Measurements from ENCODE around the gene CYRIA. TPM values are rescaled to one million over a fixed set of nuclear protein-coding genes. Genes with fewer than 3 reads are reported as not detected.
A peak's percentile ranks its signal among the peaks of the same experiment; 100 is the strongest.

Gene CYRIA
- total RNA-seq, 1 experiment from 2014 or later: 4.0 TPM

DNA sequence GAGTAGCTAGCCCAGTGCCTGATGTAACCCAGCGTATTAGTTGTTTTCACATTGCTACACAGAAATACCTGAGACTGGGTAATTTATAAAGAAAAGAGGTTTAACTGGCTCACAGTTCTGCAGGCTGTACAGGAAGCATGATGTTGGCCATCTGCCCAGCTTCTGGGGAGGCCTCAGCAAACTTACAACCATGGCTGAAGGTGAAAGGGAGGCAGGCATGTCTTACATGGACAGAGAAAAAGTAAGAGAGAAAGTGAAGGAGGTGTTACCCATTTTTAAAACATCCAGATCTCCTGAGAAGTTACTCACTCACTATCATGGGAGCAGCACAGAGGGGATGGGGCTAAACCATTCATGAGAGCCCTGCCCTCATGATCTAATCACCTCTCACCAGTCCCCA, 6.1 kb upstream of the CYRIA start:
- no peaks in the 10 kb centered on the region for H3K27me3 ChIP-seq (ENCODE audit: insufficient read depth, low read depth)
- H3K79me2 ChIP-seq (ENCODE audit: low read depth): no peaks in the 10 kb centered on the region
- H3K4me1 ChIP-seq (replicated peaks; ENCODE audit: insufficient read depth): no peaks in the 10 kb centered on the region; the same call in 1 of the 2 replicates
- no peaks in the 10 kb centered on the region; the same call in 1 of the 2 replicates for H3K9me3 ChIP-seq (ENCODE audit: insufficient read depth, low read depth)
- peaks cover 8% of the 10 kb centered on the region; the same call in 1 of the 2 replicates for H3F3A ChIP-seq (ENCODE audit: insufficient read depth, low read depth)
- no peak overlapping the region for H3K4me3 ChIP-seq
- H3K4me2 ChIP-seq: no peak overlapping the region
- peak; percentile 43 to 53 for DNase-seq
- ChIA-PET CTCF (no interaction called here), POLR2A (ENCODE audit: unreplicated experiment) (no interaction called here)
- no peaks in the 10 kb centered on the region for H3K36me3 ChIP-seq (ENCODE audit: low read depth)
- no peaks in the 10 kb centered on the region for H4K20me1 ChIP-seq (ENCODE audit: insufficient read depth)
- intact Hi-C loops (cut with micrococcal nuclease; ENCODE audit: unreplicated experiment): no loop called here
- TF ChIP-seq, protein P1, sequence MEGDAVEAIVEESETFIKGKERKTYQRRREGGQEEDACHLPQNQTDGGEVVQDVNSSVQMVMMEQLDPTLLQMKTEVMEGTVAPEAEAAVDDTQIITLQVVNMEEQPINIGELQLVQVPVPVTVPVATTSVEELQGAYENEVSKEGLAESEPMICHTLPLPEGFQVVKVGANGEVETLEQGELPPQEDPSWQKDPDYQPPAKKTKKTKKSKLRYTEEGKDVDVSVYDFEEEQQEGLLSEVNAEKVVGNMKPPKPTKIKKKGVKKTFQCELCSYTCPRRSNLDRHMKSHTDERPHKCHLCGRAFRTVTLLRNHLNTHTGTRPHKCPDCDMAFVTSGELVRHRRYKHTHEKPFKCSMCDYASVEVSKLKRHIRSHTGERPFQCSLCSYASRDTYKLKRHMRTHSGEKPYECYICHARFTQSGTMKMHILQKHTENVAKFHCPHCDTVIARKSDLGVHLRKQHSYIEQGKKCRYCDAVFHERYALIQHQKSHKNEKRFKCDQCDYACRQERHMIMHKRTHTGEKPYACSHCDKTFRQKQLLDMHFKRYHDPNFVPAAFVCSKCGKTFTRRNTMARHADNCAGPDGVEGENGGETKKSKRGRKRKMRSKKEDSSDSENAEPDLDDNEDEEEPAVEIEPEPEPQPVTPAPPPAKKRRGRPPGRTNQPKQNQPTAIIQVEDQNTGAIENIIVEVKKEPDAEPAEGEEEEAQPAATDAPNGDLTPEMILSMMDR (conservative IDR thresholded peaks at IDR 0.05): no peak
- no peak for TF ChIP-seq EZH2 (IDR thresholded peaks at IDR 0.05; ENCODE audit: low read depth)
- H3K9me2 ChIP-seq (ENCODE audit: insufficient read depth): no peaks in the 10 kb centered on the region
- no peak overlapping the region for H2AFZ ChIP-seq
- H3K27ac ChIP-seq: peak overlapping the region; percentile 49
- no TSS peak for BruUV-seq (replicated peaks)

DNA sequence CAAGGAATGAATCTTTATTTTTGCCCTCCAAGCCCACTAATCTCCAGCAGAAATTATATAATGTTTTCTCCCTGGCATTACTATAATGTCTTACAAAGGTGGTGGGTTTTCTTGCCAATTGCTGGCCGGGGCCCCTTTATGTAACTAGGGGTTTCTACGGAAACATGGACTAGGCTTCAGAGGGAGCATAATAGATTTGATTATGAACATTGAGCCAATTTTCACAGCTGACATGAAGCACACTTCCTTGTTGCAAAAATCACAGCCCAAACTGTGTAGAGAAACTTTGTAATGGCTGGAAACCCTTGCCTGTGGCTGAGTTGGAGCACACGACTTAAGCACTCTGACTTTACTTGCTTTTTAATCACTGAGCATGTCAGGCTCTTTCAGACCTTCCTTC, 3.8 kb upstream of the CYRIA start:
- BruUV-seq (replicated peaks): no TSS peak
- H3K4me2 ChIP-seq: no peak overlapping the region
- no peaks in the 10 kb centered on the region for H3K79me2 ChIP-seq (ENCODE audit: low read depth)
- peaks cover 15% of the 10 kb centered on the region; the same call in 1 of the 2 replicates for H3K27me3 ChIP-seq (ENCODE audit: insufficient read depth, low read depth)
- DNase-seq: no peak
- H3K4me3 ChIP-seq: no peak overlapping the region
- H3K9me2 ChIP-seq (ENCODE audit: insufficient read depth): no peaks in the 10 kb centered on the region
- POLR2A ChIA-PET (ENCODE audit: unreplicated experiment): no interaction called here
- H3F3A ChIP-seq (ENCODE audit: insufficient read depth, low read depth): peaks cover 8% of the 10 kb centered on the region; the same call in 1 of the 2 replicates
- no peak overlapping the region for H3K27ac ChIP-seq
- CTCF ChIA-PET: no interaction called here
- H3K4me1 ChIP-seq (replicated peaks; ENCODE audit: insufficient read depth): peaks cover 9% of the 10 kb centered on the region
- TF ChIP-seq, protein P1 (conservative IDR thresholded peaks at IDR 0.05): no peak
- no peak for TF ChIP-seq EZH2 (IDR thresholded peaks at IDR 0.05; ENCODE audit: low read depth)
- no peaks in the 10 kb centered on the region for H3K36me3 ChIP-seq (ENCODE audit: low read depth)
- intact Hi-C loops (cut with micrococcal nuclease; ENCODE audit: unreplicated experiment): no loop called here
- no peak overlapping the region for H2AFZ ChIP-seq
- no peaks in the 10 kb centered on the region for H4K20me1 ChIP-seq (ENCODE audit: insufficient read depth)
- no peaks in the 10 kb centered on the region for H3K9me3 ChIP-seq (ENCODE audit: insufficient read depth, low read depth)

DNA sequence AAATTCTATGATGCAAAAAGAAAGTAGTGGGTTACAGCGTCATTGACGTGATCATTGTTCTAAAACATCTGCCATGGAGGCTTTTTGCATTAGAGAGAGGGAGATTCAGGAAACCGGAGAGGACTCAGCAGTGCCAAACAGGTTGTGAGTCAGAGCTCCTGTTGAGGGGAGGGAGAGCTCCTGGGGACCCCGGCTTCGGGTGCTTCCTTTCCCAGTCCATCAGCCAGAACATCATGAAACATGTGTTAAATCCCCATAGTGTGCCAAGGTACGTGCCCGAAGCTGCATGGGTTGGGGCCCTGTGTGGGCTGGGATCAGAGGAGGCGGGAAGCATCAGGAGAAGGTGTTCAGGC, 791 bp upstream of the CYRIA start:
- no TSS peak for BruUV-seq (replicated peaks)
- Histone ChIP-seq H4K20me1 (ENCODE audit: insufficient read depth) (no peaks in the 10 kb centered on the region), H3F3A (ENCODE audit: insufficient read depth, low read depth) (peaks cover 4% of the 10 kb centered on the region; the same call in 1 of the 2 replicates), H3K27me3 (ENCODE audit: insufficient read depth, low read depth) (peaks cover 15% of the 10 kb centered on the region; the same call in 1 of the 2 replicates), H3K4me3 (no peak overlapping the region), H3K9me3 (ENCODE audit: insufficient read depth, low read depth) (no peaks in the 10 kb centered on the region), H2AFZ (no peak overlapping the region), H3K4me1 (replicated peaks; ENCODE audit: insufficient read depth) (peaks cover 9% of the 10 kb centered on the region), H3K36me3 (ENCODE audit: low read depth) (no peaks in the 10 kb centered on the region), H3K4me2 (no peak overlapping the region), H3K79me2 (ENCODE audit: low read depth) (no peaks in the 10 kb centered on the region), H3K27ac (no peak overlapping the region), H3K9me2 (ENCODE audit: insufficient read depth) (no peaks in the 10 kb centered on the region)
- TF ChIP-seq, protein P1 (conservative IDR thresholded peaks at IDR 0.05): no peak
- TF ChIP-seq EZH2 (IDR thresholded peaks at IDR 0.05; ENCODE audit: low read depth): no peak
- CTCF ChIA-PET: no interaction called here
- intact Hi-C loops (cut with micrococcal nuclease; ENCODE audit: unreplicated experiment): no loop called here
- POLR2A ChIA-PET (ENCODE audit: unreplicated experiment): no interaction called here
- peak in 1 of 2 experiments; percentile 12 for DNase-seq
